Thoracic aorta (tissue), 2 donors: ENCODE results near the gene MUC5AC. TPM values are rescaled to one million over a fixed set of nuclear protein-coding genes. Genes with fewer than 3 reads are reported as not detected.
"Not testable (repeated sequence)": the region's sequence is repeated elsewhere in the genome, so short reads cannot be mapped to it uniquely, and the experiment has no call there.

Experiments
- ATAC-seq: fragments of 150-250 bp; one replicate; pipeline ENCODE4 v1.8.0; 2017; ENCODE audit warnings: low read depth; ENCODE audit not compliant: insufficient number of reproducible peaks, low FRiP score
- DNase-seq: peaks from one replicate; pipeline ENCODE4 v3.0.0-alpha.2; 2020; ENCODE audit warnings: low spot score
- H3K27ac ChIP-seq, 2 donors: fragments of 200-600 bp; sonication (generic); 1 replicate in 1 of 2; 2 replicates in 1 of 2; pipeline ENCODE4 v1.5.1; 2016; ENCODE audit warnings: mild to moderate bottlenecking in 2 of 2, moderate library complexity in 2 of 2
- H3K27me3 ChIP-seq: fragments of 200-600 bp; sonication (generic); replicated peaks from 2 replicates; pipeline ENCODE4 v1.6.0; 2016; ENCODE audit warnings: mild to moderate bottlenecking; ENCODE audit not compliant: insufficient read depth
- H3K36me3 ChIP-seq: fragments of 200-600 bp; sonication (generic); one replicate; pipeline ENCODE4 v1.5.1; 2016
- H3K4me1 ChIP-seq, 2 donors: fragments of 200-600 bp; sonication (generic); 1 replicate in 1 of 2; 2 replicates in 1 of 2; pipeline versions ENCODE4 v1.5.1 to v1.6.0; 2016; ENCODE audit warnings: low read depth in 2 of 2, mild to moderate bottlenecking in 1 of 2; ENCODE audit not compliant: control insufficient read depth in 1 of 2
- H3K4me3 ChIP-seq: fragments of 200-600 bp; sonication (generic); 2 replicates; pipeline ENCODE4 v1.5.1; 2016; ENCODE audit warnings: mild to moderate bottlenecking
- H3K9me3 ChIP-seq: fragments of 200-600 bp; sonication (generic); 2 replicates; pipeline ENCODE4 v1.5.1; 2016
- total RNA-seq, 2 donors: library from RNA; depleted of rRNA; stranded (reverse); fragments of >200 nt; gene quantifications; one replicate each; pipeline versions ENCODE4 v1.1.0 to v1.2.3, GENCODE V29; 2016
- TF ChIP-seq, protein P1 (sequence below): fragments of 200-600 bp; sonication (generic); IDR thresholded peaks from one replicate; pipeline ENCODE4 v1.5.1; 2019; ENCODE audit warnings: antibody characterized with exemption

Gene MUC5AC
- total RNA-seq, 2 donors from 2014 or later, result 45.9 TPM; not detected in 1

DNA sequence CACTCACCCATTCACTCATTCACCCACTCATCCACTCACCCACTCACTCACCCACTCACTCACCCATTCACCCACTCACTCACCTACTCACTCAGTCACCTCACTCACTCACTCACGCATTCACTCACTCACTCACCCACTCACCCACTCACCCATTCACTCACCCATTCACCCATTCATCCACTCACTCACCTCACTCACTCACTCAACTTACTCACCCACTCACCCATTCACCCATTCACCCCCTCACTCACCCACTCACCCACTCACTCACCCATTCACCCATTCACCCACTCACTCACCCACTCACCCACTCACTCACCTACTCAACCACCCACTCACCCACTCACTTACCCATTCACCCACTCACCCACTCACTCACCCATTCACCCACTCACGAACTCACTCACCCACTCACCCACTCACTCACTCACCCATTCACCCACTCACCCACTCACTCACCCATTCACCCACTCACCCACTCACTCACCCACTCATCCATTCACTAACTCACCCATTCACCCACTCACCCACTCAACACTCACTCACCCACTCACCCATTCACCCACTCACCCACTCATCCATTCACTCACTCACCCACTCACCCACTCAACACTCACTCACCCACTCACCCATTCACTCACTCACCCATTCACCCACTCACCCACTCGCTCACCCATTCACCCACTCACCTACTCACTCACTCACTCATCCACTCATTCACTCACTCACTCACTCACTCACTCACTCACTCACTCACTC, 13.7 kb downstream of the MUC5AC start:
- H3K27ac ChIP-seq, result no peak overlapping the region
- H3K9me3 ChIP-seq, result no peaks in the 10 kb centered on the region
- H3K27me3 ChIP-seq, result no peaks in the 10 kb centered on the region
- no peak for DNase-seq
- no peaks in the 10 kb centered on the region for H3K4me1 ChIP-seq
- no peak overlapping the region for H3K4me3 ChIP-seq
- TF ChIP-seq, protein P1, sequence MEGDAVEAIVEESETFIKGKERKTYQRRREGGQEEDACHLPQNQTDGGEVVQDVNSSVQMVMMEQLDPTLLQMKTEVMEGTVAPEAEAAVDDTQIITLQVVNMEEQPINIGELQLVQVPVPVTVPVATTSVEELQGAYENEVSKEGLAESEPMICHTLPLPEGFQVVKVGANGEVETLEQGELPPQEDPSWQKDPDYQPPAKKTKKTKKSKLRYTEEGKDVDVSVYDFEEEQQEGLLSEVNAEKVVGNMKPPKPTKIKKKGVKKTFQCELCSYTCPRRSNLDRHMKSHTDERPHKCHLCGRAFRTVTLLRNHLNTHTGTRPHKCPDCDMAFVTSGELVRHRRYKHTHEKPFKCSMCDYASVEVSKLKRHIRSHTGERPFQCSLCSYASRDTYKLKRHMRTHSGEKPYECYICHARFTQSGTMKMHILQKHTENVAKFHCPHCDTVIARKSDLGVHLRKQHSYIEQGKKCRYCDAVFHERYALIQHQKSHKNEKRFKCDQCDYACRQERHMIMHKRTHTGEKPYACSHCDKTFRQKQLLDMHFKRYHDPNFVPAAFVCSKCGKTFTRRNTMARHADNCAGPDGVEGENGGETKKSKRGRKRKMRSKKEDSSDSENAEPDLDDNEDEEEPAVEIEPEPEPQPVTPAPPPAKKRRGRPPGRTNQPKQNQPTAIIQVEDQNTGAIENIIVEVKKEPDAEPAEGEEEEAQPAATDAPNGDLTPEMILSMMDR, result no peak
- no peaks in the 10 kb centered on the region for H3K36me3 ChIP-seq
- ATAC-seq, result no peak

DNA sequence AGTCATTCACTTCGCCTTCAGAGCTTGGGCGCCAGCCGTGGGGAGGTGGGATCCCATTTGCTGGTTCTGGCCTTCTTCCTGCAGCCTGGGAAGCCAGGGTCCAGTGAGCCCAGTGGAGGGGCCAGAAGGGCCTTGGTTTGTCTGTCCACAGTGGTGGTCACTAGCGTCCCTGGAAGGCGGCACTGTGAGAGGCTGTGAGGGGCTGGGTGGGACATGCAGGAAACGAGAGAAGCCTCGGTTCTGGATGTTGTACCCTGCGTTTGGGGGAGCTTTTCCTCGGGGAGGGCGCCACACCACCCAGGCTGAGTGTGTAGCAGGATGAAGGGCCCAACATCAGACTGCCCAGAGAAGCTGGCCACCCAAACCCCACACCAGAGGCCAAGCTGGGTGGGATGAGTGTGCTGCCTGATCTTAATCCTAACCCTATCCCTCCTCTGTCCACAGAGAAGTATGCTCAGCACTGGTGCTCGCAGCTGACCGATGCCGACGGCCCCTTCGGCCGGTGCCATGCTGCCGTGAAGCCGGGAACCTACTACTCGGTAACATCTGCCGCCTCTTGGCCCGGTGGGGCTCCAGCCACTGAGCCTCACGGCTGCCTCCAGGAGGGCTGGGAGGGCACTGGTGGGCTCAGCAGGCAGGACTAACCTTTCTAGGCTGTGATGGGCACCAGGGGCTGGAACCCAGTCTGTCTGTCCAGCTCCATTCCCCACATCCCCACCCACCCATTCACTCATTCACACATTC, 14.4 kb downstream of the MUC5AC start:
- Histone ChIP-seq H3K27ac (no peak overlapping the region), H3K4me3 (no peak overlapping the region), H3K27me3 (no peaks in the 10 kb centered on the region), H3K4me1 (no peaks in the 10 kb centered on the region), H3K9me3 (no peaks in the 10 kb centered on the region), H3K36me3 (no peaks in the 10 kb centered on the region)
- no peak for ATAC-seq
- TF ChIP-seq, protein P1, result no peak
- no peak for DNase-seq

DNA sequence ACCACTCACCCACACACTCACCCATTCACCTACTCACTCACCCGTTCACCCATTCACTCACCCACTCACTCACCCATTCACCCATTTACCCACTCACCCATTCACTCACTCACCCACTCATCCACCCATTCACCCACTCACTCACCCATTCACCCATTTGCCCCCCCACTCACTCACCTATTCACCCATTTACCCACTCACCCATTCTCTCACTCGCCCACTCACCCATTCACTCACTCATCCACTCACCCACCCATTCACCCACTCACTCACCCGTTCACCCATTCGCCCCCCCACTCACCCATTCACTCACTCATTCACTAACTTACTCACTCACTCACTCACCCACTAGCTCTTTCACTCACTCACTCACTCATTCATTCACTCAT, 15.0 kb downstream of the MUC5AC start:
- no peak overlapping the region for H3K27ac ChIP-seq
- H3K4me3 ChIP-seq, result no peak overlapping the region
- H3K4me1 ChIP-seq, result no peaks in the 10 kb centered on the region
- DNase-seq (no peak), ATAC-seq (no peak)
- TF ChIP-seq, protein P1, result no peak
- H3K36me3 ChIP-seq, result no peaks in the 10 kb centered on the region
- no peaks in the 10 kb centered on the region for H3K9me3 ChIP-seq
- H3K27me3 ChIP-seq, result no peaks in the 10 kb centered on the region

DNA sequence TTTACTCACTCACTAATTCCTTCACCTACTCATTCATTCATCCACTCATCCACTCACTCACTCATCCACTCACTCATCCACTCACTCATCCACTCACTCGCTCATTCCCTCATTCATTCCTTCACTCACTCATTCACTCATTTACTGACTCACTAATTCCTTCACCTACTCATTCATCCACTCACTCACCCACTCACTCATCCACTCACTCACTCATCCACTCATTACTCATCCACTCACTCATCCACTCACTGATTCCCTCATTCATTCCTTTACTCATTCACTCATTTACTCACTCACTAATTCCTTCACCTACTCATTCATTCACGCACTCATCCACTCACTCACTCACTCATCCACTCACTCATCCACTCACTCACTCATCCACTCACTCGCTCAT, 15.6 kb downstream of the MUC5AC start:
- not testable (repeated sequence) for H3K27ac ChIP-seq, H3K4me3 ChIP-seq, ATAC-seq, DNase-seq, H3K9me3 ChIP-seq, H3K27me3 ChIP-seq, H3K4me1 ChIP-seq, H3K36me3 ChIP-seq

DNA sequence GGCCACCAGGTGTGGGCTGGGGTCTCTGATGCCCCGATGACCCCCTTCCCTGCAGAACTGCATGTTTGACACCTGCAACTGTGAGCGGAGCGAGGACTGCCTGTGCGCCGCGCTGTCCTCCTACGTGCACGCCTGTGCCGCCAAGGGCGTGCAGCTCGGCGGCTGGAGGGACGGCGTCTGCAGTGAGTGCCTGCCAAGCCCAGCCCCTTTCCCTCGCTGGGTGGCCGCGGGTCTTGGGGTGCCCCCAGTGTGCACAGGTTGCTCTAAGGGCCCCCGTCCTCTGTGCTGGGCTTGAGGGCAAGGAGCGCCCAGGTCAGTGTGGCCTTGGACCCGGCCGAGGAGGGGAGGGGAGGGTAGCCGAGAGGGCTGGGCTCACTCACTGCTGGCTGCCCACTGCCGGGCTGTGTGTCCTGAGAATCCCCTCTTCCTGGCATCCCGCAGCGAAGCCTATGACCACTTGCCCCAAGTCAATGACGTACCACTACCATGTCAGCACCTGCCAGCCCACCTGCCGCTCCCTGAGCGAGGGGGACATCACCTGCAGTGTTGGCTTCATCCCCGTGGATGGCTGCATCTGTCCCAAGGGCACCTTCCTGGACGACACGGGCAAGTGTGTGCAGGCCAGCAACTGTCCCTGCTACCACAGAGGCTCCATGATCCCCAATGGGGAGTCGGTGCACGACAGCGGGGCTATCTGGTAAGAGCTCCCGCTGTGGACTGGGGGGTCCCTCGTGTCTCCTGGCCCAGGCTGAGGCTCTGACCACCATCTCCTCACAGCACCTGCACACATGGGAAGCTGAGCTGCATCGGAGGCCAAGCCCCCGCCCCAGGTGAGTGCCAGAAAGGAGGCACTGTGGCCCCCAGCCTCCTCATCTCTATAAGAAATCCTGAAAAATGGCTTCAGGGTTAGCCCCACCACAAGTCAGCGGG, 17.0 kb downstream of the MUC5AC start:
- H3K4me3 ChIP-seq, result no peak overlapping the region
- TF ChIP-seq, protein P1, result no peak
- no peaks in the 10 kb centered on the region for H3K36me3 ChIP-seq
- H3K9me3 ChIP-seq, result no peaks in the 10 kb centered on the region
- no peaks in the 10 kb centered on the region for H3K27me3 ChIP-seq
- H3K27ac ChIP-seq, result no peak overlapping the region
- no peaks in the 10 kb centered on the region for H3K4me1 ChIP-seq
- DNase-seq (no peak), ATAC-seq (no peak)
